Tibial nerve (tissue), 4 donors: Measurements from ENCODE around the gene FAM181A. TPM values are rescaled to one million over a fixed set of nuclear protein-coding genes. Genes with fewer than 3 reads are reported as not detected.

Experiments used
- DNase-seq, 2 donors: peaks; one replicate each; pipeline ENCODE4 v3.0.0-alpha.2; 2019; ENCODE audit warnings: low spot score in 2 of 2
- H3K27ac ChIP-seq, 4 donors: fragments of 200-600 bp; sonication (generic) in 3 of 4; one replicate each; pipeline ENCODE4 v1.5.1; 2017 to 2019; ENCODE audit warnings: mild to moderate bottlenecking in 1 of 4
- H3K27me3 ChIP-seq, 2 donors: fragments of 200-600 bp; sonication (generic) in 1 of 2; one replicate each; pipeline versions ENCODE4 v1.5.1 to v1.6.0; 2017 to 2019
- H3K36me3 ChIP-seq, 3 donors: fragments of 200-600 bp; sonication (generic); one replicate each; pipeline ENCODE4 v1.5.1; 2018 to 2019
- H3K4me1 ChIP-seq, 4 donors: fragments of 200-600 bp; sonication (generic) in 3 of 4; one replicate each; pipeline ENCODE4 v1.5.1; 2017 to 2019
- H3K4me3 ChIP-seq, 4 donors: fragments of 200-600 bp; sonication (generic) in 3 of 4; one replicate each; pipeline ENCODE4 v1.5.1; 2017 to 2019; ENCODE audit warnings: mild to moderate bottlenecking in 1 of 4, moderate library complexity in 1 of 4
- H3K9me3 ChIP-seq, 4 donors: fragments of 200-600 bp; sonication (generic) in 3 of 4; one replicate each; pipeline ENCODE4 v1.5.1; 2017 to 2019
- CTCF ChIP-seq, 5 experiments: fragments of 200-600 bp in 3 of 5; fragments of 450-650 bp in 2 of 5; sonication (generic) in 3 of 5; IDR thresholded peaks; one replicate each; pipeline ENCODE4 v1.5.1; 2016 to 2019; ENCODE audit warnings: antibody characterized with exemption in 5 of 5, mild to moderate bottlenecking in 3 of 5, moderate library complexity in 2 of 5
- EP300 ChIP-seq, 2 donors: sonication (generic); formaldehyde crosslinking; IDR thresholded peaks; one replicate each; pipeline ENCODE4 v1.6.1; 2017; ENCODE audit warnings: antibody characterized with exemption in 2 of 2, mild to moderate bottlenecking in 1 of 2
- POLR2A ChIP-seq, 2 donors: fragments of 450-650 bp; IDR thresholded peaks; one replicate each; pipeline ENCODE4 v1.6.1; 2017; ENCODE audit warnings: antibody characterized with exemption in 2 of 2, mild to moderate bottlenecking in 2 of 2, moderate library complexity in 2 of 2
- WGBS, 2 donors: methylation state at CpG; one replicate each; pipeline ENCODE4 v1.1.5; 2018; 5-methylcytosine and 5-hydroxymethylcytosine counted together
- total RNA-seq, 4 donors: library from RNA; depleted of rRNA; stranded (reverse); fragments of >200 nt; gene quantifications; one replicate each; pipeline ENCODE4 v1.1.0, GENCODE V29; 2016

Gene FAM181A
- total RNA-seq, 4 donors from 2014 or later: not detected

- WGBS, 2 donors: 75 to 84% methylated on average over 5 to 6 of the region's 6 CpGs
- Histone ChIP-seq H3K36me3 (no peaks in the 10 kb centered on the region), H3K27me3 (no peaks in the 10 kb centered on the region), H3K27ac (peak overlapping the region in 3 of 4 donors; percentile 13 to 68 (median 47)), H3K9me3 (peaks cover 0 to 3% (median 0%) of the 10 kb centered on the region in 4 donors), H3K4me1 (peaks cover 0 to 20% (median 15%) of the 10 kb centered on the region in 4 donors), H3K4me3 (no peak overlapping the region)
- DNase-seq: no peak
- TF ChIP-seq POLR2A (IDR thresholded peaks at IDR 0.05) (no peak), CTCF (IDR thresholded peaks at IDR 0.05) (no peak), EP300 (IDR thresholded peaks at IDR 0.05) (no peak)
These were observed 47.2 kb downstream of the FAM181A start for GRCh38 chr14:93974299-93974698.

- Histone ChIP-seq H3K4me1 (peaks cover 0 to 20% (median 15%) of the 10 kb centered on the region in 4 donors), H3K27me3 (no peaks in the 10 kb centered on the region), H3K9me3 (peaks cover 0 to 3% (median 0%) of the 10 kb centered on the region in 4 donors), H3K4me3 (no peak overlapping the region), H3K36me3 (no peaks in the 10 kb centered on the region), H3K27ac (peak overlapping the region in 3 of 4 donors; percentile 9 to 73 (median 13))
- TF ChIP-seq CTCF (IDR thresholded peaks at IDR 0.05) (no peak), POLR2A (IDR thresholded peaks at IDR 0.05) (no peak), EP300 (IDR thresholded peaks at IDR 0.05) (no peak)
- WGBS, 2 donors: 69 to 72% methylated on average over 8 to 12 of the region's 12 CpGs
- no peak for DNase-seq
These were observed 47.7 kb downstream of the FAM181A start for GRCh38 chr14:93974833-93975232.

DNA sequence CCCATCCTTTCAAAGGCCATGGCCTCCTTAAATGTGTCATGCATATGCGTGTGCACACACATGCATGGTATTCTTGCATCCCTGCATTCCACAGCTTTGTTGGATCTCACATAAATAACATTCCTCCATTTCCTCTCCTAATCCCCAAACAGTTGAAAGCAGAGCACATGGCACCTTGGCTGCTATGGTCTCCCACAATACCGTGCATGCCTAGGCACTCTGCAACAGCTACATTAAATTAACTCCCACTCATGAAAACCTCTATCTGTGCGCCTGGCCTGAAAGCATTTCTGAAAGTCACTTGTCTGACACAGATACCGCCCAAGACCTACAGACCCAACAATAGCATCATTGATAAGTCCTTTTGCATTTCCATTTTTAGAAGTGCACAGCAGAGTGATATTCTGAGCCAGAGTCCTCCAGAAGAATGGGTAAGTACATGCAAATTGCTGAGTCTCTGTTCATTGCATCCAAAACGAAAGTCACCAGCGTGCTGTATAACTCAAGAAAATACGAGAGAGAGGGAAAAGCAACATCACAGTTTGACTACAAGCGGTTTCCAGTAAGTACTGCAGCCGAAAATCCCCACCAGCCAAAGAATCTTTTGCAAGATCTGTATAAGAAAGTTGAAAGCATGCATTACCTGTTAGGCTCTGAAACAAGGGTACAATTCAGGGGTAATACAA is 48.8 kb downstream of the FAM181A start:
- H3K4me3 ChIP-seq: peak overlapping the region in 3 of 4 donors; percentile 2 to 32 (median 10)
- DNase-seq: no peak
- WGBS, 2 donors: 39 to 51% methylated on average over 9 of the region's 9 CpGs
- no peaks in the 10 kb centered on the region for H3K36me3 ChIP-seq
- peaks cover 0 to 3% (median 0%) of the 10 kb centered on the region in 4 donors for H3K9me3 ChIP-seq
- TF ChIP-seq EP300 (IDR thresholded peaks at IDR 0.05) (no peak), CTCF (IDR thresholded peaks at IDR 0.05) (peak in 3 of 5 experiments; percentile 3 to 25 (median 21))
- peaks cover 0 to 20% (median 14%) of the 10 kb centered on the region in 4 donors for H3K4me1 ChIP-seq
- H3K27me3 ChIP-seq: no peaks in the 10 kb centered on the region
- peak overlapping the region in 3 of 4 donors; percentile 13 to 82 (median 73) for H3K27ac ChIP-seq

GRCh38 chr14:93976477-93977057 is 49.4 kb downstream of the FAM181A start, which contains the start of gene ASB2:
TSS of gene ASB2 (minus strand) at chr14:93976570. CDS start at chr14:93964539, 12,031 bp downstream.
- Histone ChIP-seq H3K9me3 (peaks cover 0 to 3% (median 0%) of the 10 kb centered on the region in 4 donors), H3K36me3 (no peaks in the 10 kb centered on the region), H3K4me1 (peaks cover 0 to 20% (median 12%) of the 10 kb centered on the region in 4 donors), H3K27ac (peak within 1 kb of the TSS in 3 of 4 donors; percentile 13 to 82 (median 73)), H3K27me3 (no peaks in the 10 kb centered on the region), H3K4me3 (peak within 1 kb of the TSS in 3 of 4 donors; percentile 2 to 32 (median 10))
- DNase-seq: no peak
- WGBS, 2 donors: 15 to 19% methylated on average over 12 of the region's 12 CpGs
- TF ChIP-seq EP300 (IDR thresholded peaks at IDR 0.05) (no peak), POLR2A (IDR thresholded peaks at IDR 0.05) (no peak), CTCF (IDR thresholded peaks at IDR 0.05) (no peak)

- Histone ChIP-seq H3K27ac (peak overlapping the region in 3 of 4 donors; percentile 13 to 82 (median 73)), H3K9me3 (peaks cover 0 to 3% (median 0%) of the 10 kb centered on the region in 4 donors), H3K4me3 (no peak overlapping the region), H3K4me1 (peaks cover 0 to 20% (median 12%) of the 10 kb centered on the region in 4 donors), H3K27me3 (no peaks in the 10 kb centered on the region), H3K36me3 (no peaks in the 10 kb centered on the region)
- whole genome bisulfite sequencing, 2 donors: 65 to 74% methylated on average over 5 of the region's 5 CpGs
- TF ChIP-seq POLR2A (IDR thresholded peaks at IDR 0.05) (no peak), CTCF (IDR thresholded peaks at IDR 0.05) (no peak), EP300 (IDR thresholded peaks at IDR 0.05) (no peak)
- DNase-seq: no peak
These were observed 50.0 kb downstream of the FAM181A start for GRCh38 chr14:93977171-93977570.
